Stomach (tissue), 9 donors: ENCODE results near the gene RAI14. TPM values are rescaled to one million over a fixed set of nuclear protein-coding genes. Genes with fewer than 3 reads are reported as not detected.

Experiments used
- DNase-seq, 2 donors: peaks; one replicate each; pipeline versions ENCODE4 v3.0.0 to v3.0.0-alpha.2; 2013 to 2019
- H3K27ac ChIP-seq, 5 donors: fragments of 200-600 bp in 4 of 5; sonication (generic) in 4 of 5; one replicate each; pipeline ENCODE4 v1.5.1; 2013 to 2019; ENCODE audit warnings: mild to moderate bottlenecking in 1 of 5, moderate library complexity in 1 of 5
- H3K27me3 ChIP-seq, 3 donors: fragments of 200-600 bp; sonication (generic); one replicate each; pipeline ENCODE4 v1.5.1; 2017 to 2019; ENCODE audit warnings: mixed run types in 1 of 3
- H3K36me3 ChIP-seq, 4 donors: fragments of 200-600 bp; sonication (generic); 1 replicate in 3 of 4; 2 replicates in 1 of 4; pipeline ENCODE4 v1.5.1; 2016 to 2019
- H3K4me1 ChIP-seq, 4 donors: fragments of 200-600 bp; sonication (generic); one replicate each; pipeline ENCODE4 v1.5.1; 2016 to 2019
- H3K4me3 ChIP-seq, 4 donors: fragments of 200-600 bp; sonication (generic) in 3 of 4; one replicate each; pipeline ENCODE4 v1.5.1; 2016 to 2019; ENCODE audit warnings: mild to moderate bottlenecking in 1 of 4
- H3K9me3 ChIP-seq, 4 donors: fragments of 200-600 bp; sonication (generic); one replicate each; pipeline ENCODE4 v1.5.1; 2016 to 2019
- EP300 ChIP-seq: sonication (generic); formaldehyde crosslinking; IDR thresholded peaks from one replicate; pipeline ENCODE4 v1.6.1; 2017; ENCODE audit warnings: antibody characterized with exemption
- POLR2A ChIP-seq, 4 donors: fragments of 450-650 bp; IDR thresholded peaks; one replicate each; pipeline ENCODE4 v1.6.1; 2016; ENCODE audit warnings: antibody characterized with exemption in 4 of 4, control low read depth in 2 of 4, mild to moderate bottlenecking in 1 of 4, moderate library complexity in 1 of 4
- POLR2AphosphoS5 ChIP-seq, 3 donors: sonication (generic); formaldehyde crosslinking; IDR thresholded peaks; one replicate each; pipeline ENCODE4 v1.6.1; 2016; ENCODE audit warnings: antibody characterized with exemption in 3 of 3
- WGBS, 5 donors: extraction: QIAGEN DNeasy Blood & Tissue Kit in 3 of 5; methylation state at CpG; one replicate each; pipeline versions ENCODE4 v1.1.5 to v1.1.7; 2013 to 2018; 5-methylcytosine and 5-hydroxymethylcytosine counted together
- intact Hi-C: fragments of 100-400 bp; cut with DNase I; formaldehyde crosslinking; loops from one replicate; pipeline ENCODE4 v1.15.1; 2023; ENCODE audit warnings: low total_unique reads
- polyA plus RNA-seq, 3 donors: library from polyadenylated mRNA; stranded (reverse); fragments of 200-250 nt; gene quantifications; one replicate each; pipeline ENCODE4 v1.2.3, GENCODE V29; 2013
- total RNA-seq, 5 donors: library from RNA; depleted of rRNA; stranded (reverse); fragments of >200 nt; gene quantifications; one replicate each; pipeline versions ENCODE4 v1.1.0 to v1.2.3, GENCODE V29; 2014 to 2016
- TF ChIP-seq, protein P1 (sequence below), 7 experiments: fragments of 450-650 bp in 4 of 7; fragments of 200-600 bp in 3 of 7; sonication (generic) in 3 of 7; IDR thresholded peaks; one replicate each; pipeline ENCODE4 v1.5.1; 2016 to 2019; ENCODE audit warnings: antibody characterized with exemption in 7 of 7, control low read depth in 2 of 7, mild to moderate bottlenecking in 1 of 7
- donor health status: healthy with polysubstance abuse.
- donor health status: Bipolar disorder and iron deficiency.
- donor health status: healthy.

Gene RAI14
- total and polyA plus RNA-seq, 8 donors, result 5.1 to 62.4 (median 24.1) TPM

DNA sequence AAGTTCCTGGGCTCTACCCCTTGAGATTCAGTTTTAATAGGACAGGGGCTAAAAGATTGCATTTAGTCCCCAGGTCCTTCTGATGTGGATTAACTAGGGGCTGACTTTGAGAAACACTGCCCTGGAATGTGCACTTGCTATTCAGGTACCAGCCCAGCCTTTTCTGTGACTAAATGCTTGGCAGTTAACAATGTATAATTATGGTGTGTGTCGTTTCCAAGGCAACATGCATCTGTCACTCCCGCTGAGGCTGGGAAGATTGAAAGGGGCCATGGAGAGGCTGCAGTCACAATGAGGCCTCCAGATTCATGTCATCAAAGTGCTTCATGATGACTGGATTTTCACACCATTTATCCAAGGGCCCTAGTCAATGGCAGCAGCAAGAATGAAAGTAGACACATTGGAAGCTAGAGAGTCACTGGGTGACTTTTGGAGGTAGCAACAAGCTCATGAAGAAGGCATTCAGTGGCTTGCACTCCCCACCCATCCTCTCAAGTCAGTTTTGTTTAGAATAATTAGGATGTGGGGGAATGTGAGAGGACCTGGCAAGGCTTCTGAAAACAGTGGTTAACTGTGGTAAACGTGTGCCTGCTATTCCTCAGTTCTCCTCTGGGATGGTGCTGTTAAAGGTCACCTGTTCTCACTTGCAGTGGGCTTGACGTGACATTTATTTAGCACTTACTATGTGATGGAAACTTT is 28.3 kb downstream of the RAI14 start:
- no peak for TF ChIP-seq EP300
- TF ChIP-seq, protein P1, sequence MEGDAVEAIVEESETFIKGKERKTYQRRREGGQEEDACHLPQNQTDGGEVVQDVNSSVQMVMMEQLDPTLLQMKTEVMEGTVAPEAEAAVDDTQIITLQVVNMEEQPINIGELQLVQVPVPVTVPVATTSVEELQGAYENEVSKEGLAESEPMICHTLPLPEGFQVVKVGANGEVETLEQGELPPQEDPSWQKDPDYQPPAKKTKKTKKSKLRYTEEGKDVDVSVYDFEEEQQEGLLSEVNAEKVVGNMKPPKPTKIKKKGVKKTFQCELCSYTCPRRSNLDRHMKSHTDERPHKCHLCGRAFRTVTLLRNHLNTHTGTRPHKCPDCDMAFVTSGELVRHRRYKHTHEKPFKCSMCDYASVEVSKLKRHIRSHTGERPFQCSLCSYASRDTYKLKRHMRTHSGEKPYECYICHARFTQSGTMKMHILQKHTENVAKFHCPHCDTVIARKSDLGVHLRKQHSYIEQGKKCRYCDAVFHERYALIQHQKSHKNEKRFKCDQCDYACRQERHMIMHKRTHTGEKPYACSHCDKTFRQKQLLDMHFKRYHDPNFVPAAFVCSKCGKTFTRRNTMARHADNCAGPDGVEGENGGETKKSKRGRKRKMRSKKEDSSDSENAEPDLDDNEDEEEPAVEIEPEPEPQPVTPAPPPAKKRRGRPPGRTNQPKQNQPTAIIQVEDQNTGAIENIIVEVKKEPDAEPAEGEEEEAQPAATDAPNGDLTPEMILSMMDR (IDR thresholded peaks at IDR 0.05), result no peak
- no peak for TF ChIP-seq POLR2AphosphoS5 (IDR thresholded peaks at IDR 0.05)
- TF ChIP-seq POLR2A (IDR thresholded peaks at IDR 0.05), result no peak
- Histone ChIP-seq H3K27me3 (no peaks in the 10 kb centered on the region), H3K4me1 (peaks cover 0 to 55% (median 32%) of the 10 kb centered on the region in 4 donors), H3K9me3 (no peaks in the 10 kb centered on the region), H3K27ac (peak overlapping the region in 1 of 5 donors; percentile 15), H3K36me3 (no peaks in the 10 kb centered on the region), H3K4me3 (no peak overlapping the region)
- intact Hi-C loops, result no loop called here
- 43 to 56% (median 50%) methylated on average over 4 of the region's 4 CpGs for WGBS, 5 donors
- peak in 1 of 2 donors; percentile 85 for DNase-seq

DNA sequence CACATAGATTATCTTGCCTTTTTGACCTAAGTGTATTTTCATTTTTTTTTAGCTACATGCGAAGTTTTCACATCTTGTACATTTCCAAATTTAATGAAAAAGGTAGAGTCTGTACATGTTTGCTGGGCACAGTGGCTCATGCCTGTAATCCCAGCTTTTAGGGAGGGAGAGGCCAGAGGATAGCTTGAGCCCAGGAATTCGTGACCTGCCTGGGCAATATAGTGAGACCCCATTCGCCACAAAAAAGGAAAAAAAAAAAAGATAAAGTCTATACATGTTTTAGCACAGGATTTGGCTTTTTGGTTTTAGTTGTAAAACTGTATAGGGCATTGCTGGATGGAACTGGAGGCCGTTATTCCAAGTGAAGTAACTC is 28.8 kb downstream of the RAI14 start:
- peak overlapping the region in 1 of 5 donors; percentile 80 for H3K27ac ChIP-seq
- TF ChIP-seq POLR2A (IDR thresholded peaks at IDR 0.05) (no peak), EP300 (no peak), POLR2AphosphoS5 (IDR thresholded peaks at IDR 0.05) (no peak)
- TF ChIP-seq, protein P1 (IDR thresholded peaks at IDR 0.05), result no peak
- intact Hi-C loops, result no loop called here
- no peaks in the 10 kb centered on the region for H3K27me3 ChIP-seq
- DNase-seq, result no peak
- H3K4me3 ChIP-seq, result no peak overlapping the region
- H3K4me1 ChIP-seq, result peaks cover 0 to 55% (median 32%) of the 10 kb centered on the region in 4 donors
- H3K36me3 ChIP-seq, result no peaks in the 10 kb centered on the region
- 86 to 95% (median 91%) methylated on average over 4 of the region's 4 CpGs for WGBS, 5 donors
- no peaks in the 10 kb centered on the region for H3K9me3 ChIP-seq

DNA sequence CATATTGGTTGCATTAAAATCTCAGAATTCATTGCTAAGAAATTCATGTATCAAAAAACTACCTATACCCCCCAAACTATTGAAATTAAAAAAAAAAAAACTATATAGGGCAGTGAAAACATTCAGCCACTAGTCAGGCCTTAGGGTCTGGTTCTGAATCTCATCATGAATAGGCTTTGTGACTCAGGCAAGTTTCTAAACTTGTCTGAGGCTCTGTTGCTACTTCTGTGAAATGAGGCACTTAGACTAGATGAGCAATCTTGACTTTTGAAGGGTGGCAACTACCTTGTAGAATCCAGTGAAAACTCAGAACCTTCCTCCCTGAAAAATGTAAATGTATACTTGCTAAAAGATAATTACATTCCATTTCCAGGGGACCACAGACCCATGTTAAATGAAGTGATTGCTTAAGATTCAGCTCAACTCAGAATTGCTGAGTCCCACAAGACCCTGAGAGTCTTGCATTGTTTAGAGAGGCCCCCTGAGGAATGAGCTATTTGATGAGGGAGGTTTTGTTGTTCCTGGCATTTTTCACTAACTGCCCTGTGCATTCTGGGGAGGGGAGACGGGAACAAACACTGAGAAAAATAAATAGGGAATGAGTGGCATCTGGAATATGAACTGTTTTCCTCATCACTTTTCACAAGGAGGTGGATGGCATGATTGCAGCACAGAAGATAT is 29.5 kb downstream of the RAI14 start:
- no peak overlapping the region for H3K4me3 ChIP-seq
- no peaks in the 10 kb centered on the region for H3K36me3 ChIP-seq
- intact Hi-C loops, result no loop called here
- DNase-seq, result no peak
- H3K9me3 ChIP-seq, result no peaks in the 10 kb centered on the region
- TF ChIP-seq, protein P1 (IDR thresholded peaks at IDR 0.05), result no peak
- TF ChIP-seq POLR2A (IDR thresholded peaks at IDR 0.05) (no peak), POLR2AphosphoS5 (IDR thresholded peaks at IDR 0.05) (no peak), EP300 (no peak)
- H3K27me3 ChIP-seq, result no peaks in the 10 kb centered on the region
- H3K4me1 ChIP-seq, result peaks cover 0 to 54% (median 28%) of the 10 kb centered on the region in 4 donors
- H3K27ac ChIP-seq, result peak overlapping the region in 3 of 5 donors; percentile 5 to 80 (median 77)
- 45 to 70% (median 66%) methylated on average over 1 of the region's 1 CpG for WGBS, 5 donors

DNA sequence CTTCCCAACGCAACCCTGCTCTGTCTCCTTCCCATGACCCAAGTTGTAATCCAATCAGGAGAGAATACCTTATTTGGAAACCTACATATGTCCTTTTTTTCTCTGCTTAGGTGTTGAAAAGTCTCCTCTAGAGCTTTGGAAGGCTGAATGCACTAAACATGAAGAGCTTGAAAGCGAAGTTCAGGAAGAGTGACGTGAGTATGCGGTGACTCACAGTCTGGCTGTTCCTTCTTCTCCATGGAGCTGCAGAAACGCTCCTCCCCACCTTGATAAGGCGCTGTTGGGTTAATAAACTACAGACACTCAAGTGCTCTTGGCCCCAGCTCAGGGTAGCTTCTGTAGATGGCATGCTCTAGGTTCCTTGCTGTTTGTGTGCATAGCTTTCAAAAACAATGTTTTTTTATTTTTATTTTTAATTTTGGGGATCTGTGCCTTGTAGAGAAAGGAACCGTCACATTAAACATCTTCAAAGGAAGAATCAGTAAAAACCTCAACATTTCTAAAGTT is 30.7 kb downstream of the RAI14 start:
- TF ChIP-seq EP300 (no peak), POLR2AphosphoS5 (IDR thresholded peaks at IDR 0.05) (peak; percentile 73 to 90 (median 77)), POLR2A (IDR thresholded peaks at IDR 0.05) (no peak)
- TF ChIP-seq, protein P1 (IDR thresholded peaks at IDR 0.05), result no peak
- H3K36me3 ChIP-seq, result no peaks in the 10 kb centered on the region
- no peak overlapping the region for H3K4me3 ChIP-seq
- peak; percentile 86 to 95 for DNase-seq
- H3K9me3 ChIP-seq, result no peaks in the 10 kb centered on the region
- 15 to 35% (median 28%) methylated on average over 7 of the region's 7 CpGs for WGBS, 5 donors
- no peaks in the 10 kb centered on the region for H3K27me3 ChIP-seq
- intact Hi-C loops, result no loop called here
- peak overlapping the region; percentile 66 to 80 (median 76) for H3K27ac ChIP-seq
- H3K4me1 ChIP-seq, result peaks cover 0 to 48% (median 24%) of the 10 kb centered on the region in 4 donors
